ENCODE data around the gene SUPT3H.

The SUPT3H gene

GRCh38 chr6:45092135-45092534 is 285.6 kb downstream of the SUPT3H start:
- H3K27ac ChIP-seq = no peak overlapping the region

GRCh38 chr6:45086360-45087084 is 291.2 kb downstream of the SUPT3H start:
- no peaks in the 10 kb centered on the region for H3K9me3 ChIP-seq (ENCODE audit: low read depth, low read length)
- H3K36me3 ChIP-seq (ENCODE audit: insufficient read depth, low read length) = no peaks in the 10 kb centered on the region
- no peak for DNase-seq (ENCODE audit: low read depth, low spot score)

More at GRCh38 chr6:45092135-45092534, 285.6 kb downstream of the SUPT3H start:
- Histone ChIP-seq H3K4me3 (no peak overlapping the region), H3K36me3 (ENCODE audit: insufficient read depth, low read length) (no peaks in the 10 kb centered on the region), H3K9me3 (ENCODE audit: low read depth, low read length) (no peaks in the 10 kb centered on the region), H3K9ac (ENCODE audit: insufficient read length) (no peak overlapping the region)
- no peak for DNase-seq (ENCODE audit: low read depth, low spot score)
- TF ChIP-seq POLR2AphosphoS5 (IDR thresholded peaks at IDR 0.05; ENCODE audit: borderline replicate concordance, low read depth, low read length) (no peak), FOXP2 (optimal IDR thresholded peaks at IDR 0.05; ENCODE audit: control extremely low read depth, extremely low read length, insufficient read depth) (no peak), EZH2 (IDR thresholded peaks at IDR 0.05) (no peak)

GRCh38 chr6:45084257-45084656 is 293.5 kb downstream of the SUPT3H start:
- Histone ChIP-seq H3K9me3 (ENCODE audit: low read depth, low read length) (peaks cover 5% of the 10 kb centered on the region; the same call in 1 of the 2 replicates), H3K36me3 (ENCODE audit: insufficient read depth, low read length) (no peaks in the 10 kb centered on the region), H3K27ac (no peak overlapping the region), H3K9ac (ENCODE audit: insufficient read length) (no peak overlapping the region), H3K4me3 (no peak overlapping the region)
- TF ChIP-seq FOXP2 (optimal IDR thresholded peaks at IDR 0.05; ENCODE audit: control extremely low read depth, extremely low read length, insufficient read depth) (no peak), EZH2 (IDR thresholded peaks at IDR 0.05) (no peak), POLR2AphosphoS5 (IDR thresholded peaks at IDR 0.05; ENCODE audit: borderline replicate concordance, low read depth, low read length) (no peak)
- no peak for DNase-seq (ENCODE audit: low read depth, low spot score)

More at GRCh38 chr6:45086360-45087084, 291.2 kb downstream of the SUPT3H start:
- TF ChIP-seq EZH2 (IDR thresholded peaks at IDR 0.05) (no peak), FOXP2 (optimal IDR thresholded peaks at IDR 0.05; ENCODE audit: control extremely low read depth, extremely low read length, insufficient read depth) (no peak), POLR2AphosphoS5 (IDR thresholded peaks at IDR 0.05; ENCODE audit: borderline replicate concordance, low read depth, low read length) (no peak)
- H3K4me3 ChIP-seq = no peak overlapping the region
- H3K9ac ChIP-seq (ENCODE audit: insufficient read length) = no peak overlapping the region
- no peak overlapping the region for H3K27ac ChIP-seq

GRCh38 chr6:45082091-45082490 is 295.6 kb downstream of the SUPT3H start:
- DNase-seq (ENCODE audit: low read depth, low spot score) = no peak
- H3K36me3 ChIP-seq (ENCODE audit: insufficient read depth, low read length) = no peaks in the 10 kb centered on the region; the same call in 1 of the 2 replicates
- no peak overlapping the region for H3K27ac ChIP-seq
- TF ChIP-seq EZH2 (IDR thresholded peaks at IDR 0.05) (no peak), FOXP2 (optimal IDR thresholded peaks at IDR 0.05; ENCODE audit: control extremely low read depth, extremely low read length, insufficient read depth) (no peak), POLR2AphosphoS5 (IDR thresholded peaks at IDR 0.05; ENCODE audit: borderline replicate concordance, low read depth, low read length) (no peak)
- H3K4me3 ChIP-seq = no peak overlapping the region
- H3K9me3 ChIP-seq (ENCODE audit: low read depth, low read length) = peaks cover 15% of the 10 kb centered on the region; the same call in 1 of the 2 replicates
- no peak overlapping the region for H3K9ac ChIP-seq (ENCODE audit: insufficient read length)

- Histone ChIP-seq H3K27ac (no peak overlapping the region), H3K9ac (ENCODE audit: insufficient read length) (no peak overlapping the region), H3K36me3 (ENCODE audit: insufficient read depth, low read length) (no peaks in the 10 kb centered on the region; the same call in 1 of the 2 replicates), H3K4me3 (no peak overlapping the region), H3K9me3 (ENCODE audit: low read depth, low read length) (peaks cover 15% of the 10 kb centered on the region; the same call in 1 of the 2 replicates)
- no peak for TF ChIP-seq EZH2 (IDR thresholded peaks at IDR 0.05)
- no peak for TF ChIP-seq FOXP2 (optimal IDR thresholded peaks at IDR 0.05; ENCODE audit: control extremely low read depth, extremely low read length, insufficient read depth)
- TF ChIP-seq POLR2AphosphoS5 (IDR thresholded peaks at IDR 0.05; ENCODE audit: borderline replicate concordance, low read depth, low read length) = no peak
- DNase-seq (ENCODE audit: low read depth, low spot score) = no peak
Observed at GRCh38 chr6:45081634-45082033, 296.1 kb downstream of the SUPT3H start.

GRCh38 chr6:45078432-45078831 is 299.3 kb downstream of the SUPT3H start:
- Histone ChIP-seq H3K9ac (ENCODE audit: insufficient read length) (no peak overlapping the region), H3K9me3 (ENCODE audit: low read depth, low read length) (peaks cover 15% of the 10 kb centered on the region; the same call in 1 of the 2 replicates), H3K4me3 (no peak overlapping the region), H3K36me3 (ENCODE audit: insufficient read depth, low read length) (no peaks in the 10 kb centered on the region; the same call in 1 of the 2 replicates), H3K27ac (no peak overlapping the region)
- DNase-seq (ENCODE audit: low read depth, low spot score) = no peak
- TF ChIP-seq EZH2 (IDR thresholded peaks at IDR 0.05) (no peak), FOXP2 (optimal IDR thresholded peaks at IDR 0.05; ENCODE audit: control extremely low read depth, extremely low read length, insufficient read depth) (no peak), POLR2AphosphoS5 (IDR thresholded peaks at IDR 0.05; ENCODE audit: borderline replicate concordance, low read depth, low read length) (no peak)

- DNase-seq (ENCODE audit: low read depth, low spot score) = peak; percentile 78
- peaks cover 15% of the 10 kb centered on the region; the same call in 1 of the 2 replicates for H3K9me3 ChIP-seq (ENCODE audit: low read depth, low read length)
- no peaks in the 10 kb centered on the region; the same call in 1 of the 2 replicates for H3K36me3 ChIP-seq (ENCODE audit: insufficient read depth, low read length)
- no peak overlapping the region for H3K4me3 ChIP-seq
- H3K9ac ChIP-seq (ENCODE audit: insufficient read length) = no peak overlapping the region
- H3K27ac ChIP-seq = peak overlapping the region; percentile 50; the same call in 1 of the 2 replicates
- TF ChIP-seq FOXP2 (optimal IDR thresholded peaks at IDR 0.05; ENCODE audit: control extremely low read depth, extremely low read length, insufficient read depth) (no peak), POLR2AphosphoS5 (IDR thresholded peaks at IDR 0.05; ENCODE audit: borderline replicate concordance, low read depth, low read length) (peak; percentile 16; the same call in 1 of the 2 replicates)
Observed at GRCh38 chr6:45076217-45076930, 301.4 kb downstream of the SUPT3H start.

- TF ChIP-seq EZH2 (IDR thresholded peaks at IDR 0.05) (no peak), FOXP2 (optimal IDR thresholded peaks at IDR 0.05; ENCODE audit: control extremely low read depth, extremely low read length, insufficient read depth) (no peak), POLR2AphosphoS5 (IDR thresholded peaks at IDR 0.05; ENCODE audit: borderline replicate concordance, low read depth, low read length) (no peak)
- peak overlapping the region; percentile 3; the same call in 1 of the 2 replicates for H3K4me3 ChIP-seq
- H3K27ac ChIP-seq = peak overlapping the region; percentile 50; the same call in 1 of the 2 replicates
- H3K36me3 ChIP-seq (ENCODE audit: insufficient read depth, low read length) = no peaks in the 10 kb centered on the region; the same call in 1 of the 2 replicates
- H3K9ac ChIP-seq (ENCODE audit: insufficient read length) = no peak overlapping the region
- H3K9me3 ChIP-seq (ENCODE audit: low read depth, low read length) = peaks cover 15% of the 10 kb centered on the region; the same call in 1 of the 2 replicates
- no peak for DNase-seq (ENCODE audit: low read depth, low spot score)
Observed at GRCh38 chr6:45075246-45075645, 302.5 kb downstream of the SUPT3H start.

Measured in SK-N-MC (cell line).